ENCODE results near the gene GPR61. TPM values are rescaled to one million over a fixed set of nuclear protein-coding genes. Genes with fewer than 3 reads are reported as not detected.

The GPR61 gene
- total and polyA plus RNA-seq, 9 of the 15 experiments (the other 6 are each of a cell fraction or from before 2014, with no cell fraction given): 0.04 to 1.1 (median 0.25) TPM; not detected in 4

DNA sequence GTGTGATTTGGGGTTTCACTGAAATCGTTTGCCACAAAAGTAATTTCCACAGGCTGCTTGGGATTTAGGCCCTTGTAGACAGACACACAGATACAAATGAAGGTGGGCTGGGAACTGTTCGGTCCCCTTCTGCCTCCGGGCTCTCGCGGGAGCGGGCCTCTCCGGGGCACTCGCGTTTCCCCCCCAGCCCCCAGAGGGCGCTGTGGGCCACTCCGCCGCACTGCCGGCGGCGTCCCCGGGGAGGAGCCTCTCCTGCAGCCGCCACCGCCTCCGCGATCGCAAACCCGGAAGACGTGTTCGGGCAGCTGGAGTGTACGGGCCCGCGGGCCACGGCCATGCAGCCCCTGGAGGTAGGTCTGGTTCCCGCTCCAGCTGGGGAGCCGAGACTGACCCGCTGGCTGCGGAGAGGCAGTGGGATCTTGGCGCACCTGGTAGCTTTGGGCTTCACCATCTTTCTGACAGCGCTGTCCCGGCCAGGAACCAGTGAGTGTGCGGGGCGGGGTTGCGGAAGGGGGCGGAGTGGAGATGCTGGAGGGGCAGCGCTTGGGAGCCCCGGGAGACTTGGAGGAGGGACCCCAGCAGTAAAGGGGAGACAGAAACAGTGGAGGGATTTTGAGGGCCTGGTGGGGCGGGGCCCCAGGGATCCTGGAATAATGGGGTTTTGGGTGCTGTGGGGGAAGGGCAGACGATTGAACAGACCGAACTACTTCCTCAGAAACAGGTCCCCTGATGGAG is 45.7 kb upstream of the GPR61 start, which contains the start of gene CYB561D1 (continued):
- peak; percentile 24; the same call in 1 of the 2 replicates for TF ChIP-seq STAT5A (IDR thresholded peaks at IDR 0.05; ENCODE audit: borderline replicate concordance, low read length)
- TF ChIP-seq DACH1 (IDR thresholded peaks at IDR 0.05; ENCODE audit: partially characterized antibody): peak; percentile 65
- peak; percentile 86 for TF ChIP-seq SIN3B (IDR thresholded peaks at IDR 0.05; ENCODE audit: low read depth)
- TF ChIP-seq HDAC2 (IDR thresholded peaks at IDR 0.05): peak; percentile 97
- no peak for TF ChIP-seq CHCHD3 (CRISPR knock-in tag; IDR thresholded peaks at IDR 0.05)
- TF ChIP-seq LEF1 (IDR thresholded peaks at IDR 0.05): no peak
- TF ChIP-seq, protein P1, sequence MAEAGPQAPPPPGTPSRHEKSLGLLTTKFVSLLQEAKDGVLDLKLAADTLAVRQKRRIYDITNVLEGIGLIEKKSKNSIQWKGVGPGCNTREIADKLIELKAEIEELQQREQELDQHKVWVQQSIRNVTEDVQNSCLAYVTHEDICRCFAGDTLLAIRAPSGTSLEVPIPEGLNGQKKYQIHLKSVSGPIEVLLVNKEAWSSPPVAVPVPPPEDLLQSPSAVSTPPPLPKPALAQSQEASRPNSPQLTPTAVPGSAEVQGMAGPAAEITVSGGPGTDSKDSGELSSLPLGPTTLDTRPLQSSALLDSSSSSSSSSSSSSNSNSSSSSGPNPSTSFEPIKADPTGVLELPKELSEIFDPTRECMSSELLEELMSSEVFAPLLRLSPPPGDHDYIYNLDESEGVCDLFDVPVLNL (CRISPR knock-in tag; IDR thresholded peaks at IDR 0.05; ENCODE audit: low read depth): no peak
- peak; percentile 83 for TF ChIP-seq CCNT2 (IDR thresholded peaks at IDR 0.05; ENCODE audit: borderline replicate concordance, extremely low read depth, insufficient read length, low read depth, low read length)
- no peak for TF ChIP-seq DMBX1 (CRISPR knock-in tag; IDR thresholded peaks at IDR 0.05; ENCODE audit: borderline replicate concordance)
- TF ChIP-seq, protein P2, sequence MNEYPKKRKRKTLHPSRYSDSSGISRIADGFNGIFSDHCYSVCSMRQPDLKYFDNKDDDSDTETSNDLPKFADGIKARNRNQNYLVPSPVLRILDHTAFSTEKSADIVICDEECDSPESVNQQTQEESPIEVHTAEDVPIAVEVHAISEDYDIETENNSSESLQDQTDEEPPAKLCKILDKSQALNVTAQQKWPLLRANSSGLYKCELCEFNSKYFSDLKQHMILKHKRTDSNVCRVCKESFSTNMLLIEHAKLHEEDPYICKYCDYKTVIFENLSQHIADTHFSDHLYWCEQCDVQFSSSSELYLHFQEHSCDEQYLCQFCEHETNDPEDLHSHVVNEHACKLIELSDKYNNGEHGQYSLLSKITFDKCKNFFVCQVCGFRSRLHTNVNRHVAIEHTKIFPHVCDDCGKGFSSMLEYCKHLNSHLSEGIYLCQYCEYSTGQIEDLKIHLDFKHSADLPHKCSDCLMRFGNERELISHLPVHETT (CRISPR knock-in tag; conservative IDR thresholded peaks at IDR 0.05 in 1 of 2, IDR thresholded peaks at IDR 0.05 in 1 of 2): no peak
- TF ChIP-seq HNRNPH1 (optimal IDR thresholded peaks at IDR 0.05; ENCODE audit: low read depth, low read length): no peak
- TF ChIP-seq DNMT1 (IDR thresholded peaks at IDR 0.05): peak; percentile 83; the same call in 1 of the 2 replicates
- 0 out of 2 replicates have a peak, but pooled peaks have one; percentile 14 for TF ChIP-seq MTA1 (IDR thresholded peaks at IDR 0.05; ENCODE audit: borderline replicate concordance)
- TF ChIP-seq PTTG1 (tag; IDR thresholded peaks at IDR 0.05; ENCODE audit: low read depth): no peak
- TF ChIP-seq, protein P3, sequence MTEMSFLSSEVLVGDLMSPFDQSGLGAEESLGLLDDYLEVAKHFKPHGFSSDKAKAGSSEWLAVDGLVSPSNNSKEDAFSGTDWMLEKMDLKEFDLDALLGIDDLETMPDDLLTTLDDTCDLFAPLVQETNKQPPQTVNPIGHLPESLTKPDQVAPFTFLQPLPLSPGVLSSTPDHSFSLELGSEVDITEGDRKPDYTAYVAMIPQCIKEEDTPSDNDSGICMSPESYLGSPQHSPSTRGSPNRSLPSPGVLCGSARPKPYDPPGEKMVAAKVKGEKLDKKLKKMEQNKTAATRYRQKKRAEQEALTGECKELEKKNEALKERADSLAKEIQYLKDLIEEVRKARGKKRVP (CRISPR knock-in tag; IDR thresholded peaks at IDR 0.05): no peak
- peak; percentile 41 for TF ChIP-seq POU5F1 (IDR thresholded peaks at IDR 0.05; ENCODE audit: borderline replicate concordance, low read depth, low read length, partially characterized antibody)
- TF ChIP-seq, protein P4, sequence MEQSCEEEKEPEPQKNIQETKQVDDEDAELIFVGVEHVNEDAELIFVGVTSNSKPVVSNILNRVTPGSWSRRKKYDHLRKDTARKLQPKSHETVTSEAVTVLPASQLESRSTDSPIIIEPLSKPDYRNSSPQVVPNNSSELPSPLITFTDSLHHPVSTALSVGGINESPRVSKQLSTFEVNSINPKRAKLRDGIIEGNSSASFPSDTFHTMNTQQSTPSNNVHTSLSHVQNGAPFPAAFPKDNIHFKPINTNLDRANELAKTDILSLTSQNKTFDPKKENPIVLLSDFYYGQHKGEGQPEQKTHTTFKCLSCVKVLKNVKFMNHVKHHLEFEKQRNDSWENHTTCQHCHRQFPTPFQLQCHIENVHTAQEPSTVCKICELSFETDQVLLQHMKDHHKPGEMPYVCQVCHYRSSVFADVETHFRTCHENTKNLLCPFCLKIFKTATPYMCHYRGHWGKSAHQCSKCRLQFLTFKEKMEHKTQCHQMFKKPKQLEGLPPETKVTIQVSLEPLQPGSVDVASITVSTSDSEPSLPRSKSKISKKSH (CRISPR knock-in tag; IDR thresholded peaks at IDR 0.05): no peak
- peak; percentile 19; the same call in 1 of the 2 replicates for TF ChIP-seq OTX1 (CRISPR knock-in tag; IDR thresholded peaks at IDR 0.05)
- TF ChIP-seq, protein P5, sequence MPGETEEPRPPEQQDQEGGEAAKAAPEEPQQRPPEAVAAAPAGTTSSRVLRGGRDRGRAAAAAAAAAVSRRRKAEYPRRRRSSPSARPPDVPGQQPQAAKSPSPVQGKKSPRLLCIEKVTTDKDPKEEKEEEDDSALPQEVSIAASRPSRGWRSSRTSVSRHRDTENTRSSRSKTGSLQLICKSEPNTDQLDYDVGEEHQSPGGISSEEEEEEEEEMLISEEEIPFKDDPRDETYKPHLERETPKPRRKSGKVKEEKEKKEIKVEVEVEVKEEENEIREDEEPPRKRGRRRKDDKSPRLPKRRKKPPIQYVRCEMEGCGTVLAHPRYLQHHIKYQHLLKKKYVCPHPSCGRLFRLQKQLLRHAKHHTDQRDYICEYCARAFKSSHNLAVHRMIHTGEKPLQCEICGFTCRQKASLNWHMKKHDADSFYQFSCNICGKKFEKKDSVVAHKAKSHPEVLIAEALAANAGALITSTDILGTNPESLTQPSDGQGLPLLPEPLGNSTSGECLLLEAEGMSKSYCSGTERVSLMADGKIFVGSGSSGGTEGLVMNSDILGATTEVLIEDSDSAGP (CRISPR knock-in tag; IDR thresholded peaks at IDR 0.05): no peak
- no peak for TF ChIP-seq PTBP1 (IDR thresholded peaks at IDR 0.05; ENCODE audit: low read depth, low read length)
- TF ChIP-seq FOXK1 (CRISPR knock-in tag; IDR thresholded peaks at IDR 0.05; ENCODE audit: borderline replicate concordance): 0 out of 2 replicates have a peak, but pooled peaks have one; percentile 64

All from K562 (cell line).